Stimulated activated naive CD8-positive, alpha-beta T cell treated with anti-CD3 and anti-CD28 coated beads, Interleukin-15, Interleukin-2, amounts not matched to agents 100 U/mL and 50 U/mL, for 24 hours (primary cell): ENCODE measurements around the gene CCNI.
"Not testable (repeated sequence)": the region's sequence is repeated elsewhere in the genome, so short reads cannot be mapped to it uniquely, and the experiment has no call there.

Experiments used
- ATAC-seq: fragments of 150-1000 bp; cut with Tn5 transposase; one replicate; pipeline ENCODE4 v1.10.0; 2021
- DNase-seq: peaks from one replicate; pipeline ENCODE4 v3.0.0; 2021

CCNI gene

GRCh38 chr4:77039796-77040195, 36.0 kb downstream of the CCNI start:
- ATAC-seq: no peak
- no peak for DNase-seq

GRCh38 chr4:77037736-77038135, 38.1 kb downstream of the CCNI start:
- ATAC-seq: no peak
- no peak for DNase-seq

GRCh38 chr4:77037168-77037567, 38.6 kb downstream of the CCNI start:
- DNase-seq, ATAC-seq: not testable (repeated sequence)

GRCh38 chr4:77036206-77036605, 39.6 kb downstream of the CCNI start:
- no peak for ATAC-seq

GRCh38 chr4:77035153-77035552, 40.6 kb downstream of the CCNI start:
- DNase-seq (no peak), ATAC-seq (no peak)

More at GRCh38 chr4:77036206-77036605, 39.6 kb downstream of the CCNI start:
- no peak for DNase-seq

- ATAC-seq (peak; percentile 86), DNase-seq (peak; percentile 23)
Observed at GRCh38 chr4:77031544-77031943, 44.2 kb downstream of the CCNI start.

- DNase-seq, ATAC-seq: not testable (repeated sequence)
Observed at GRCh38 chr4:77029757-77030156, 46.0 kb downstream of the CCNI start.

- ATAC-seq (peak; percentile 58), DNase-seq (no peak)
Observed at GRCh38 chr4:77028246-77028645, 47.5 kb downstream of the CCNI start.

- no peak for ATAC-seq
- DNase-seq: no peak
Observed at GRCh38 chr4:77026322-77026704, 49.5 kb downstream of the CCNI start.

- ATAC-seq (peak; percentile 91), DNase-seq (no peak)
Observed at GRCh38 chr4:77025643-77026321, 50.0 kb downstream of the CCNI start.

GRCh38 chr4:77023920-77024319, 51.9 kb downstream of the CCNI start:
- ATAC-seq: no peak
- DNase-seq: no peak

- ATAC-seq: no peak
- DNase-seq: no peak
Observed at GRCh38 chr4:77022560-77023179, 53.1 kb downstream of the CCNI start.

- DNase-seq (no peak), ATAC-seq (no peak)
Observed at GRCh38 chr4:77021614-77022089, 54.1 kb downstream of the CCNI start.

GRCh38 chr4:77020017-77020416, 55.8 kb downstream of the CCNI start:
- ATAC-seq: no peak
- no peak for DNase-seq

- no peak for DNase-seq
- no peak for ATAC-seq
Observed at GRCh38 chr4:77015390-77015789, 60.4 kb downstream of the CCNI start.

GRCh38 chr4:77014256-77014655, 61.5 kb downstream of the CCNI start:
- ATAC-seq: peak; percentile 36

GRCh38 chr4:77012726-77013125, 63.1 kb downstream of the CCNI start:
- ATAC-seq (no peak), DNase-seq (no peak)

More at GRCh38 chr4:77014256-77014655, 61.5 kb downstream of the CCNI start:
- no peak for DNase-seq

GRCh38 chr4:77010841-77011354, 64.9 kb downstream of the CCNI start:
- DNase-seq (no peak), ATAC-seq (no peak)

- ATAC-seq (no peak), DNase-seq (no peak)
Observed at GRCh38 chr4:77009511-77010115, 66.2 kb downstream of the CCNI start.

- DNase-seq: peak; percentile 45
- peak; percentile 73 for ATAC-seq
Observed at GRCh38 chr4:77007358-77008230, 68.2 kb downstream of the CCNI start.

- ATAC-seq (no peak), DNase-seq (no peak)
Observed at GRCh38 chr4:77006753-77007353, 68.9 kb downstream of the CCNI start.

- peak; percentile 67 for ATAC-seq
- DNase-seq: no peak
Observed at GRCh38 chr4:77003400-77003799, 72.4 kb downstream of the CCNI start.
